Mesodermal cell (in vitro differentiated cells): Measurements from ENCODE around the gene RCN1.

Experiments used
- H3K27ac ChIP-seq: 2 replicates; pipeline ENCODE4 v1.7.0; 2013; ENCODE audit warnings: mild to moderate bottlenecking, low read depth, low read length, moderate library complexity; ENCODE audit not compliant: severe bottlenecking
- H3K36me3 ChIP-seq: 2 replicates; pipeline ENCODE4 v1.7.1; 2013; ENCODE audit warnings: mild to moderate bottlenecking, low read length, moderate library complexity; ENCODE audit not compliant: control insufficient read depth, insufficient read depth
- H3K4me1 ChIP-seq: one replicate; pipeline ENCODE4 v1.7.1; 2013; ENCODE audit warnings: mild to moderate bottlenecking, low read length; ENCODE audit not compliant: insufficient read depth, control insufficient read depth, poor library complexity, severe bottlenecking
- H3K4me3 ChIP-seq: 2 replicates; pipeline ENCODE4 v1.7.0; 2013; ENCODE audit warnings: low read length, control low read depth, mild to moderate bottlenecking; ENCODE audit not compliant: insufficient read depth, poor library complexity, severe bottlenecking; ENCODE audit errors: extremely low read depth
- H3K9me3 ChIP-seq: 2 replicates; pipeline ENCODE4 v1.7.1; 2013; ENCODE audit warnings: mild to moderate bottlenecking, low read length, moderate library complexity; ENCODE audit not compliant: control insufficient read depth
- WGBS, 2 experiments: methylation state at CpG; one replicate each; pipeline ENCODE4 v1.1.5; 2013; ENCODE audit warnings: missing lambda C conversion rate in 2 of 2; ENCODE audit not compliant: insufficient coverage in 2 of 2; 5-methylcytosine and 5-hydroxymethylcytosine counted together

The RCN1 gene

DNA sequence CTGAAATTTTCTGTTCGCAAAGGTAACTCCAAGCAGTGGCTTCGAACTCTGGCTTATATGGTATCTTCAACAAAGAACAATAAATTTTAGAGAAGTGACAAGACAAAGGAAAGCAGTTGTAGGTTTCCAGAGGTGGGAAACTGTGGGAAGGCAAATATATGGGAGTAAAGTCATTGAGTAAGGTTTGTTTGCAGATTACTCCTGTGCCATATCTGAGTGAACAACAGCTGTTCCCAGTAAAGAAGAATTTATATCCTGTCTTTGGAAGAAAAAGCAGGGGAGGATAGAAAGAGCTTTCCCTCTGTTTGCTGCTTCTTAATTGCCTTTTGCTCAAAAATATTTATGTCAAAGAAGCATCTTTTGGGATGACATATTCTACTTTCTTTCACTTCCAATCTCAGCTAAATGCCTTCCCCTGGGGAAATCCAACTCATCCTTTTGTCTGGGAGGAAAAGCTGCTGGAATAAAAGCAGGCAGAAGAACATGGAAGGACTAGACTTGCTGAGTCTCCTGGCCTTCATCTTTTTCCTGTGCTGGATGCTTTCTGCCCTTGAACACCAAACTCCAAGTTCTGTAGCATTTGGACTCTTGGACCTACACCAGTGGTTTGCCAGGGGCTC lies 10.4 kb upstream of the RCN1 start:
- H3K27ac ChIP-seq = no peak overlapping the region
- no CpG with 5 or more reads among the region's 2 CpGs for WGBS, 2 experiments
- no peaks in the 10 kb centered on the region for H3K36me3 ChIP-seq
- H3K4me3 ChIP-seq = no peak overlapping the region
- H3K9me3 ChIP-seq = no peaks in the 10 kb centered on the region
- H3K4me1 ChIP-seq = peaks cover 7% of the 10 kb centered on the region

- no peak overlapping the region for H3K4me3 ChIP-seq
- WGBS, 2 experiments = 84 to 85% methylated on average over 2 of the region's 3 CpGs
- peak overlapping the region; percentile 25 for H3K27ac ChIP-seq
These were observed 9.7 kb upstream of the RCN1 start for GRCh38 chr11:32081129-32081641.

DNA sequence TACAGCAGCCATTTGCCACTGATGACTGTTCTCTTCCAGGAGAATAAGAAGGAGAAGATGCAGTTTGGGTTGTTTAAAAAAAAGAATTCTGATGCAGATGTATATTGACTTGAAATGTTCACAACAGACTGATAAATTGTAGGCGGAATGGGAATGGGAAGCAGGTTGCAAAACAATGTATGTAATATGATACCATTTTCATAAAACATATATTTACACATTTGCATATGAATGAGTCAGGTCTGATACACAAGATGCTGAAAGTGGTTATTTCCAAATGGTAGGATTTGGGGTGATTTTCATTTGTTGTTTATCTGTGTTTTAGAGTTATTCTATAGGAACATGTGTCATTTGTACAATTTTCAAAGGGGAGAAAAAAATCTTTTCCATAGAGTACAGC lies 9.0 kb upstream of the RCN1 start:
- WGBS, 2 experiments = 83% methylated on average over 1 of the region's 1 CpG; no CpG with 5 or more reads in 1 of the 2 experiments
- Histone ChIP-seq H3K9me3 (no peaks in the 10 kb centered on the region), H3K4me1 (peaks cover 7% of the 10 kb centered on the region), H3K27ac (no peak overlapping the region), H3K36me3 (no peaks in the 10 kb centered on the region), H3K4me3 (no peak overlapping the region)

More at GRCh38 chr11:32081129-32081641, 9.7 kb upstream of the RCN1 start:
- Histone ChIP-seq H3K4me1 (peaks cover 7% of the 10 kb centered on the region), H3K9me3 (no peaks in the 10 kb centered on the region), H3K36me3 (no peaks in the 10 kb centered on the region)

- Histone ChIP-seq H3K4me1 (peaks cover 10% of the 10 kb centered on the region), H3K4me3 (no peak overlapping the region), H3K36me3 (no peaks in the 10 kb centered on the region), H3K27ac (no peak overlapping the region), H3K9me3 (no peaks in the 10 kb centered on the region)
- WGBS, 2 experiments = 70% methylated on average over 3 to 4 of the region's 5 CpGs
These were observed 8.4 kb upstream of the RCN1 start for GRCh38 chr11:32082346-32082986.

DNA sequence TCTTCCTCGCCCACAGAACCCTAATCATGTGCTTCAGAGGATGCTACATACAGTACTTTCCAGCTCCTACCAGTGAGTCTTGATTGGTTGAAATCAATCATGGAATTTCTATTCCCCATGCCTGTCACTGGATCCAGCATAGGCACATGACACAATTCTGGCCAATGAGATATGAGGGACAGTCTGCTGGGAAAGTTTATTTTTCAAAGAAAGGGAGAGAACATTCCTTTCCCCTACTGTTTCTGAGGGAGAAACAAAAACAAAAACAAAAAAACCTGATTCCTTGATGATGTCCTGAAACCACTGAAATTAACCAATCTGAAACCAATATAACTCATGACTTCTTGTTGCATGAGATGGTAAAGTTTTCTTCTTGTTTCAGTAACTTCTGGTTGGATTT lies 3.3 kb upstream of the RCN1 start:
- Histone ChIP-seq H3K36me3 (no peaks in the 10 kb centered on the region), H3K9me3 (no peaks in the 10 kb centered on the region), H3K4me1 (peaks cover 28% of the 10 kb centered on the region), H3K27ac (peak overlapping the region; percentile 61), H3K4me3 (no peak overlapping the region)
- 100% methylated on average over 1 of the region's 1 CpG for WGBS, 2 experiments

DNA sequence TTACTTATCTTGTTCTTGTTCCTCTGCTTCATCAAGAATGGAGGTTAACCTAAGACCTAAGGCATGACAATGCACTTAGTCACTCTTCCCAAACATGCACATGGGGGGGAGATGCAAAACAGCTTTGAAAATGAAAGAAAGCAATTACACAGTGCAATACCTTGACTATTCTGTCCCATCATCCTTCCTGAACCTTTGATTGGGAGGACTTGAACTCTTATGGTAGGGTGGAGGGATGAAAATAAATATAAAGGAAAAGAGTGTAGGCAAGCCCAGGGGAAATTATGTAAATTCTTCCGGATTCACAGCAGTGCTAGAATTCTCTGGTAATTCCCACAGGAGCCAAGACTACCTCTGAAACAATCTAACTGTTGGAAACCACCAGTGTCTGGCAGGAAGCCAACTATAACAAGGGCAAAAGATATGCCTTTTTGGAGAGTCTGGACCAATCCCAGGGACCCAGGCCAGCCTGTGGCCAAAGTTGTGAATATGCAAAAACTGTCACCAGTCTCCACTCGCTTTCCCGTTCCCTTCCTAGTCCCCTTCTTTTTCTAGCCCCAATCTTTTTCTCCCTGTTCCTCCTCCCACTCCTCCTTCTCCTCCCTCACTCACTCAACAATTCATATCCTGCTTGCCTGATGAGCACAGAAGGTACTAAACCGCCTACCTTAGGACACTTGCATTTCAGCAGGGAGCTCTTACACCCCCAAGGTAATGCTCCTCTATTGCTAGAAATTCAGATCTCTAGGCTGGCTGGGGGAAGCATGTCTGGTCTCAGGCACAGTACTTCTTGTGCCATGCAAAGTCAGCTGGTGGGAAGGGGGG lies 2.5 kb upstream of the RCN1 start:
- H3K4me3 ChIP-seq = no peak overlapping the region
- 63 to 83% methylated on average over 4 of the region's 4 CpGs for WGBS, 2 experiments
- peaks cover 34% of the 10 kb centered on the region for H3K4me1 ChIP-seq
- peaks cover under 1% of the 10 kb centered on the region for H3K36me3 ChIP-seq
- H3K27ac ChIP-seq = peak overlapping the region; percentile 61
- no peaks in the 10 kb centered on the region for H3K9me3 ChIP-seq

GRCh38 chr11:32092581-32093170 lies 1.8 kb downstream of the RCN1 start:
- WGBS, 2 experiments = 83 to 93% methylated on average over 4 of the region's 4 CpGs
- H3K9me3 ChIP-seq = no peaks in the 10 kb centered on the region
- peak overlapping the region; percentile 77 for H3K4me3 ChIP-seq
- H3K36me3 ChIP-seq = peaks cover 39% of the 10 kb centered on the region
- no peak overlapping the region for H3K27ac ChIP-seq
- H3K4me1 ChIP-seq = peaks cover 34% of the 10 kb centered on the region

DNA sequence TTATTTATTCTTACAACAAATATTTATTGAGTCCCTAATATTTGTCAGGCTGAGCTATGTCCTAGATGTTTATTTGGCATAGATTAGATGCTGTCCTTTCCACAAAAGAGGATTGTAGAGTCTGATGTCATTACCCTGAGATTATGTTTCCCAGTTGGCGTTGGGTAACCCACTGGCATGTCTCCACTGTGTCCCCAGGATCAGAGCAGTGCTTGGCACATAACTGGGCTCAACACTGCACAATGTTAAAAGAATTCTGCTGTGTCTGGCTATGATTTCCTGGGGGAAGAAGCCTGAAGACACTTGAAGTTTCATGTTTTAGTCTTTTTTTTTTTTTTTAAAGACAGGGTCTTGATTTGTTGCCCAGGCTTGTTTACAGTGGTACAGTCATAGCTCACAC lies 4.0 kb downstream of the RCN1 start:
- WGBS, 2 experiments = 100% methylated on average over 1 of the region's 1 CpG; no CpG with 5 or more reads in 1 of the 2 experiments
- Histone ChIP-seq H3K36me3 (peaks cover 62% of the 10 kb centered on the region), H3K27ac (no peak overlapping the region)

DNA sequence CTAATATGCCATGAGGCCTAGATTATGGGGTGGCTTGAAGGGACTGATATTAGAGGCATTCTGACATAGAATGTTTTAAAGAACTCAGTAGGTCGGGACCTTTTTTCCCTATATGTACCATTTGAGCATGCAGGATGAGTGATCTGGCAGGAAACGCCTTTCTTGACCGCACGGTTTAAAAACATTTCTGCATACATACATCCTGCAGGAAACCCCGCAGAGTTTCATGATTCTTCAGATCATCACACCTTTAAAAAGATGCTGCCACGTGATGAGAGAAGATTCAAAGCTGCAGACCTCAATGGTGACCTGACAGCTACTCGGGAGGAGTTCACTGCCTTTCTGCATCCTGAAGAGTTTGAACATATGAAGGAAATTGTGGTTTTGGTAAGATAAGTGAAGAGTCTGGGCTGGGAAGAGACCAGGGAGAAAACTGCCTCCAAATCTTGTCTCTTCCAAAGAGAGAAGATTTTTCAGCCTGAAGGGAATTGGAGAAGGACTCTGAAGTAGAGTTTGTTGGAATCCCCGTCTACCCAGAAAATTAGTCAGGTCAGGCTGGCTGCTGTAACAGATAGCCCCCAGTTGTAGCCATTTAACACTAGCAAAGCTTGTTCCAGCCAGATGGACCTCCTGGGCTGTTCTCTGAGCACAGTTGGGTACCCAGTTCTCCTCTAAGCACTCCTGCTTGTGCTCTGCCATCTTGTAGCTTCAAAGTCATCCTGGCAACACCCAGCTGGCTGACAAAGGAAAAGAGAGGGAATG lies 7.4 kb downstream of the RCN1 start:
- Histone ChIP-seq H3K27ac (no peak overlapping the region), H3K4me1 (peaks cover 4% of the 10 kb centered on the region), H3K4me3 (no peak overlapping the region), H3K36me3 (peaks cover 95% of the 10 kb centered on the region), H3K9me3 (no peaks in the 10 kb centered on the region)
- 96 to 100% methylated on average over 7 to 8 of the region's 8 CpGs for WGBS, 2 experiments

More for the DNA sequence above, 4.0 kb downstream of the RCN1 start:
- H3K4me3 ChIP-seq = no peak overlapping the region
- H3K9me3 ChIP-seq = no peaks in the 10 kb centered on the region
- H3K4me1 ChIP-seq = peaks cover 18% of the 10 kb centered on the region

DNA sequence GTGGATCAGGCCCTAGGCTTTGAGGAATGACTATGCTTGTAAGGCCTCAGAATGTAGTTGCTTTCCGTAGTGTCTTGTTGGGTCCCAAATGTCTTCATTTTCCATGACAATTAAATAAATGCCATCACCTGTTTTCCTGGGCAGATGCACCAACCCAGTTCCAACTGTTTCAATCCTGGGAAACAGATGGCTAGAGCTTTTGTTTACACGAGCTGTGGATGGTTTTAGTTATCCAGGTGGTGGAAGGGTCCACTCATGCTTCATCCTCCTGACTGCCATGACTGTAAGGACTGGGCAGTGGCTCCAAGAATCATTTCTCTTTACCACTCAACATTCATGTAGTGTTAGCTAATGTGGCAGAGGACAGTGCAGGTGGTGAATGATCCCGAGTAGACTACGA lies 8.6 kb downstream of the RCN1 start:
- peaks cover 93% of the 10 kb centered on the region for H3K36me3 ChIP-seq
- H3K27ac ChIP-seq = no peak overlapping the region
- no peaks in the 10 kb centered on the region for H3K9me3 ChIP-seq
- no peaks in the 10 kb centered on the region for H3K4me1 ChIP-seq
- WGBS, 2 experiments = 90% methylated on average over 2 of the region's 4 CpGs; no CpG with 5 or more reads in 1 of the 2 experiments
- H3K4me3 ChIP-seq = no peak overlapping the region
